ENCODE measurements around the gene TNS1.

Gene TNS1

DNA sequence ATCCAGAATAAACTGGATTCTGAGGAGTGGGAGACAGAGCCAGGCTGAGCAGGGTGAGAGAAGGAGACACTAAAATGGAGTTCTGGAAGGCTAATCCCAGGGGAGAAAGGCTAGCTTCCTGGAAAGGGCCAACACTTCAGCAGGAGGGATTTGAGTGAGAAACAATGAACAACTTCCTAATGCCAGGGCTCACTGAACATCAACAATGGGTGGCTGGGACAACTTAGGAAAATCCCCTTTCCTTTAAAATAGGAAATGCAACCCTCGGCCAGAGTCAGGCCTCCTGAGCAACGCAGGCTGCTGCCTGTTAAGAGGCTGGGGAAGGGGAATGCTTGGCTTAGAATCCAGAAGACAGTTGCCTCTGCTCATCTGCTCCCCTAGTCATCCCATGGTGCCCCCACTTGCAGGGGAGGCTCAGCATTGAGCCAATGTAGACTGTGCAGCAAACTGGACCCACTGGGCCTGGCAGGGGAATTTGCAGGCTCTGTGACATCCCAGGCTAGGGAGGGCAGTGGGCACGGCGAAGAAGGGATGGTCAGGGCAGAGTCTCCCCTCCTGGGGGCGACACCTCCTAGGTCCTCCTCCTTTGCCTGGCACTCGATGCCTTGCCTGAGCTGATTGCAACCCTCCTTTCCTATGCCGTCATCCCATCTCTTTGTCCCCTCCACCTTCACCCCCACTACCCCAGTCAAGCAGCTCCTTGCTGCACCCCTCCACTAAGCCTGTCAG, 182.5 kb downstream of the TNS1 start:
- Histone ChIP-seq H3K9ac (no peak overlapping the region), H3K4me3 (IDR thresholded peaks at IDR 0.05; ENCODE audit: insufficient read depth, low read depth, low read length) (no peak overlapping the region), H4K20me1 (ENCODE audit: insufficient read depth) (no peaks in the 10 kb centered on the region), H3K27me3 (ENCODE audit: insufficient read depth, low read depth) (no peaks in the 10 kb centered on the region), H3K36me3 (ENCODE audit: insufficient read depth) (no peaks in the 10 kb centered on the region), H2AFZ (ENCODE audit: low read depth) (no peak overlapping the region), H3K4me2 (no peak overlapping the region), H3K27ac (no peak overlapping the region), H3K4me1 (ENCODE audit: low read depth, poor library complexity, severe bottlenecking) (no peaks in the 10 kb centered on the region), H3K79me2 (ENCODE audit: insufficient read depth, low read depth) (no peaks in the 10 kb centered on the region)
- TF ChIP-seq, protein P1, sequence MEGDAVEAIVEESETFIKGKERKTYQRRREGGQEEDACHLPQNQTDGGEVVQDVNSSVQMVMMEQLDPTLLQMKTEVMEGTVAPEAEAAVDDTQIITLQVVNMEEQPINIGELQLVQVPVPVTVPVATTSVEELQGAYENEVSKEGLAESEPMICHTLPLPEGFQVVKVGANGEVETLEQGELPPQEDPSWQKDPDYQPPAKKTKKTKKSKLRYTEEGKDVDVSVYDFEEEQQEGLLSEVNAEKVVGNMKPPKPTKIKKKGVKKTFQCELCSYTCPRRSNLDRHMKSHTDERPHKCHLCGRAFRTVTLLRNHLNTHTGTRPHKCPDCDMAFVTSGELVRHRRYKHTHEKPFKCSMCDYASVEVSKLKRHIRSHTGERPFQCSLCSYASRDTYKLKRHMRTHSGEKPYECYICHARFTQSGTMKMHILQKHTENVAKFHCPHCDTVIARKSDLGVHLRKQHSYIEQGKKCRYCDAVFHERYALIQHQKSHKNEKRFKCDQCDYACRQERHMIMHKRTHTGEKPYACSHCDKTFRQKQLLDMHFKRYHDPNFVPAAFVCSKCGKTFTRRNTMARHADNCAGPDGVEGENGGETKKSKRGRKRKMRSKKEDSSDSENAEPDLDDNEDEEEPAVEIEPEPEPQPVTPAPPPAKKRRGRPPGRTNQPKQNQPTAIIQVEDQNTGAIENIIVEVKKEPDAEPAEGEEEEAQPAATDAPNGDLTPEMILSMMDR (conservative IDR thresholded peaks at IDR 0.05; ENCODE audit: low read depth, low read length) = no peak

DNA sequence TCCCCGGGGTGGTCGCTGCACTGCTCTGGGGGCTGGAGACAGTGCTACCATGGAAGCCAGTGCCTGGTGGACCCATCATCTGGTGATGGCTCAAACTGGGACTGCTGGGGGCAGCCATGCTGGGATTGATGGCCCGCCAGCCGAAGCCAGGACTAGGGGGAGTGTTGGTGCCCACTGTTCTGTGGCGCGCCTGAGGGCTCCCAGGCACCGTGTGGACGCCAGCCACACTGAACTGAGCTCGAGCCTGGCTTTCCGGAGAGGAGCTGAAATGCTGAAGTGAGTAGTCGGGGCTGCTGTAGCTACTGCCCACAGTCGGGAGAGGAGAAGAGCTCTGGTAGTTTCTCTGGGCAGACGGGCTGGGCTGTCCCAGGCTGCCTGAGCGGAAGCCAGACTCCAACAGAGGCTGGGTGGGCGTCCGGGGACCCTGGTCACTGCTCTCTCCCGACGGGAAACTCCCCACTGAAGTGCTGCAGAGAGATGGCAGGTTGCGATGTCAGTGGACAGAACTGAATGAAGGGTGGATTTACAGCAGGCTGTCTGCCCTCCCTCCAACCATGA, 184.4 kb downstream of the TNS1 start:
- Histone ChIP-seq H3K36me3 (ENCODE audit: insufficient read depth) (no peaks in the 10 kb centered on the region), H3K9ac (no peak overlapping the region), H3K27me3 (ENCODE audit: insufficient read depth, low read depth) (no peaks in the 10 kb centered on the region), H3K79me2 (ENCODE audit: insufficient read depth, low read depth) (no peaks in the 10 kb centered on the region), H2AFZ (ENCODE audit: low read depth) (no peak overlapping the region), H3K4me3 (IDR thresholded peaks at IDR 0.05; ENCODE audit: insufficient read depth, low read depth, low read length) (no peak overlapping the region), H3K4me1 (ENCODE audit: low read depth, poor library complexity, severe bottlenecking) (no peaks in the 10 kb centered on the region), H4K20me1 (ENCODE audit: insufficient read depth) (no peaks in the 10 kb centered on the region), H3K4me2 (no peak overlapping the region), H3K27ac (no peak overlapping the region)
- TF ChIP-seq, protein P1 (conservative IDR thresholded peaks at IDR 0.05; ENCODE audit: low read depth, low read length) = no peak

DNA sequence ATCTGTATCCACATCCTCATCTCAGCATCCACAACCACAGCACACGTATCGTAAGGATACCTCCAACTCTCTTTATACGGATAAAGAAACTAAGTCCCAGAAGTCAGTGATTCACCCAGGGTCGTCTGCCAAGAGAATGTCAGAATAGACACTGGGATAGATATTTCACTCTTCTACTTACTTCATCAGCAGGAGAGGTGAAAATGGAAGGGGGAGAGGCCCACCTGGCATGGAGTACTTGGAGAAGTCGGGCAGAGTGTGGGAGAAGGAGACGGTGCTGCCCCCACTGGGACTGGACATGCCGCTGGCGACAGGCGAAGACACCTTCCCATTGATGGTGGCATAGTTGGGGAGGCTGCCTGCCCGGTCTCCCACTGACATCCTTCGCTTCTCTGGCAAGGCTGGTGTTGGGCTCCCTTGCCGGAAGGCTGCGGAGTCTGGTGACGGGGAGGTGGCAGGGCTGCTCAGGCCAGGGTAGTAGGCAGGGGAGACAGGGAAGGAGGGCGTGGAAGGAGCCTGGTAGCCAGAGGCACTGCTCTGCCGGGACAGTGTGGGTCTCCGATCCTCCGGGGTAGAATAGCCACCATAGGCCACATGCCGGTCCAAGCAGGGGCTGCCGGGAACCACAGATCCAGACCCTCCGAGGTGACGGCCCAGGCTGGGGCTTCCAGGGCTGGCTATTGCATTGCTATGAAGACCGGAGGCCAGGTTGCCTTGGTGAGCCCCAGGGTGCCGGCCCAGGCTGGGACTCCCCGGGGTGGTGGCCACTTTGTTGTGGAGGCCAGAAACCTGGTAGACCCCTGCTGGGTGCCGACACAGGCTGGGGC, 185.1 kb downstream of the TNS1 start:
- Histone ChIP-seq H3K79me2 (ENCODE audit: insufficient read depth, low read depth) (no peaks in the 10 kb centered on the region), H2AFZ (ENCODE audit: low read depth) (no peak overlapping the region), H3K27ac (no peak overlapping the region), H3K4me1 (ENCODE audit: low read depth, poor library complexity, severe bottlenecking) (no peaks in the 10 kb centered on the region), H3K27me3 (ENCODE audit: insufficient read depth, low read depth) (no peaks in the 10 kb centered on the region), H3K4me2 (no peak overlapping the region), H3K4me3 (IDR thresholded peaks at IDR 0.05; ENCODE audit: insufficient read depth, low read depth, low read length) (no peak overlapping the region), H4K20me1 (ENCODE audit: insufficient read depth) (no peaks in the 10 kb centered on the region), H3K36me3 (ENCODE audit: insufficient read depth) (no peaks in the 10 kb centered on the region), H3K9ac (no peak overlapping the region)
- TF ChIP-seq, protein P1 (conservative IDR thresholded peaks at IDR 0.05; ENCODE audit: low read depth, low read length) = no peak

DNA sequence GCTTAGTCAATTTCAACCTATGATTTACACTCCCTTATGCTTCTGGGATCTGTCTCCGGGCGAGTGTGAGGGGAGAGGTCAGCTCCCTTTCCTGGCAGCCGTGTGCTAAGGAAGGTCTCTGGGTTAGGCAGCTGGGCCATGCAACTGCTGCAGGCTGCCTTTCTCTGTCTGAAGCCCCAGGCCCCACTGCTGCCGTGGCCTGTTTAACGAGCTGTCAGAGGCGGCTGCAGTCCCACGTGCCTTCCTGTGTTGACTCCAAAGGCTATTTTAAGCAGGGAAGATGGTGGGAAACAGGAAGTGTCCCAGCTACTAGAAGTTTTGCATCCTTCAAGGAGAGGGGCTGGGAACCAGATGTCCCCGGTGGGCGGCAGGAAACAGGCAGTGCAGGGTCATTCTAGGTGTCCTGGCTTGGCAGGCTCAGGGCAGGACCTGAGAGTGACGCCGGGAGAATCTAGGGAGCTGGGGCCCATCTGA, 186.4 kb downstream of the TNS1 start:
- Histone ChIP-seq H3K36me3 (ENCODE audit: insufficient read depth) (no peaks in the 10 kb centered on the region), H3K4me1 (ENCODE audit: low read depth, poor library complexity, severe bottlenecking) (no peaks in the 10 kb centered on the region), H3K9ac (no peak overlapping the region), H4K20me1 (ENCODE audit: insufficient read depth) (no peaks in the 10 kb centered on the region), H2AFZ (ENCODE audit: low read depth) (no peak overlapping the region), H3K4me2 (no peak overlapping the region), H3K4me3 (IDR thresholded peaks at IDR 0.05; ENCODE audit: insufficient read depth, low read depth, low read length) (no peak overlapping the region), H3K27me3 (ENCODE audit: insufficient read depth, low read depth) (no peaks in the 10 kb centered on the region), H3K27ac (no peak overlapping the region), H3K79me2 (ENCODE audit: insufficient read depth, low read depth) (no peaks in the 10 kb centered on the region)
- TF ChIP-seq, protein P1 (conservative IDR thresholded peaks at IDR 0.05; ENCODE audit: low read depth, low read length) = no peak

Measured in KMS-11 (cell line).